Measurements from ENCODE around the gene S100A4.
A peak's percentile ranks its signal among the peaks of the same experiment; 100 is the strongest.

- TF ChIP-seq CTCF (IDR thresholded peaks at IDR 0.05): peak; percentile 62 to 94 (median 80)
- no peak for TF ChIP-seq POLR2A (IDR thresholded peaks at IDR 0.05)
- peak; percentile 42 for TF ChIP-seq POLR2AphosphoS5 (IDR thresholded peaks at IDR 0.05)
These were observed 34.6 kb downstream of the S100A4 start for GRCh38 chr1:153510984-153511410.
